Measurements from ENCODE around the gene TMCO4.
"Not testable (repeated sequence)": the region's sequence is repeated elsewhere in the genome, so short reads cannot be mapped to it uniquely, and the experiment has no call there.

TMCO4 gene

DNA sequence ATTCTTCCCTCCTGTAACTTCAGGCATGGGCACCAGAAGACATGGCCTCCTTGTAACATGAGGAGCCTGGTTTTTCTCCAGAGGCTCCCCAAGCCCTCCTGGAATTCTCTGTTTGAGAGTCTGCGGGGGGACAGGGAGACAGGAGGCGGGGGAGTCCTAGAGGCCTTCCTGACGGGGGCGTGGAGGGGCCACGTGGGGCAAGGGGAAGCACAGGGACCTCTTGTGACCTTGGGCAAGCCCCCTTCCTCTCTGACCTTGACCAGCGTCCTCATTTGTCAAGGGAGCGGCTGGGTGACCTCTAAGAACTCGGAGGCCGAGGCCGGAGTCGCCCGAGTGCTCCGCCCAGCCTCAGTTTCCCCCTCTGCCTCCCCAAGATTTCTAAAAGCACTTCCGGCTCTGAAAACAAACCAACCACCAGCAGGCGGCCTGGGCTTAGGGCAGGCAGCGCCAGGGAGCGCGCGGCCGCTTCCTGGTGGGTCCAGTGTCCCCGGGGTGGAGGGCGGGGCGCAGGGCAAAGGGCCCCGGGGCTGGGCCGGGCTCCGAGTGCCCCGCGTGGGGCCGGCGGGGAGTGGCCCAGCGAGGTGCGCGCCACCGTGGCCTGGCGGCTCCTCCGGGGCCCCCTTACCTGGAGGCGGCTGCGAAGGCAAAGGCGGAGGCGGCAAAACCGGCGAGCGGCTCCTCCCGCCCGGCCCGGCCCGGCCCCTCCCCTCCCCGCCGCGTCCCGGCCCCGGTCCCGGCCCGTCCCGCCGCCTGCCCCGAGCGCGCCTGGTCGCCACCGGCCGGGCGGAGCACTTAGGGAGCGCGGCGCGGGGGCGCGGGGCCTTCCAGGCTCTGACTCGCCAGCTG is at the start of gene TMCO4:
Gene TMCO4, minus strand, starts transcription at position 687 of the 846 bp plus-strand sequence. CDS start 19,158 bp downstream, outside the sequence.
- TF ChIP-seq, protein P1, sequence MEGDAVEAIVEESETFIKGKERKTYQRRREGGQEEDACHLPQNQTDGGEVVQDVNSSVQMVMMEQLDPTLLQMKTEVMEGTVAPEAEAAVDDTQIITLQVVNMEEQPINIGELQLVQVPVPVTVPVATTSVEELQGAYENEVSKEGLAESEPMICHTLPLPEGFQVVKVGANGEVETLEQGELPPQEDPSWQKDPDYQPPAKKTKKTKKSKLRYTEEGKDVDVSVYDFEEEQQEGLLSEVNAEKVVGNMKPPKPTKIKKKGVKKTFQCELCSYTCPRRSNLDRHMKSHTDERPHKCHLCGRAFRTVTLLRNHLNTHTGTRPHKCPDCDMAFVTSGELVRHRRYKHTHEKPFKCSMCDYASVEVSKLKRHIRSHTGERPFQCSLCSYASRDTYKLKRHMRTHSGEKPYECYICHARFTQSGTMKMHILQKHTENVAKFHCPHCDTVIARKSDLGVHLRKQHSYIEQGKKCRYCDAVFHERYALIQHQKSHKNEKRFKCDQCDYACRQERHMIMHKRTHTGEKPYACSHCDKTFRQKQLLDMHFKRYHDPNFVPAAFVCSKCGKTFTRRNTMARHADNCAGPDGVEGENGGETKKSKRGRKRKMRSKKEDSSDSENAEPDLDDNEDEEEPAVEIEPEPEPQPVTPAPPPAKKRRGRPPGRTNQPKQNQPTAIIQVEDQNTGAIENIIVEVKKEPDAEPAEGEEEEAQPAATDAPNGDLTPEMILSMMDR (IDR thresholded peaks at IDR 0.05; ENCODE audit: insufficient read depth, low read depth, low read length, missing control alignments) = peak; percentile 26
- H3K4me3 ChIP-seq (ENCODE audit: low read depth, low read length) = peak within 1 kb of the TSS; percentile 68
- peak; percentile 83 for DNase-seq (ENCODE audit: low read depth)

DNA sequence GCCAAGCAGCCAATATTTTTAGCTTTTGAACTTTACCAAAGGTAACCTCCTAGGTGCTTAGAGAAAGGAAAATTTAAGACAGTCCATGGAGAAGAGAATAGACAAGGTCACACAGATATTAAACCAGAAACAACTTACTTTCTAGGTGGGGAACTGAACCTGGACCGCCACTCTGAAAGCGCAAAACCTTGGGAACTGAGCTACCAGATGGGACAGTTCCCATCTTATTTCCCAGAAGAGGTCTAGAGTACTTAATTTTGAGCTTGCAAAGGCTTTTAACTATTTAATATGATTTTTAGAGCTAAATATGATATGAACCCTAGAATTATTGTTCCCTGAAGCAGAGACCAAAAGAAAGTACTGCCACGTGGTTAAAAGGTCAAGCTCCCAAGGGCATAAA is 49.6 kb upstream of the TMCO4 start:
- H3K4me3 ChIP-seq (ENCODE audit: low read depth, low read length); DNase-seq (ENCODE audit: low read depth): not testable (repeated sequence)

DNA sequence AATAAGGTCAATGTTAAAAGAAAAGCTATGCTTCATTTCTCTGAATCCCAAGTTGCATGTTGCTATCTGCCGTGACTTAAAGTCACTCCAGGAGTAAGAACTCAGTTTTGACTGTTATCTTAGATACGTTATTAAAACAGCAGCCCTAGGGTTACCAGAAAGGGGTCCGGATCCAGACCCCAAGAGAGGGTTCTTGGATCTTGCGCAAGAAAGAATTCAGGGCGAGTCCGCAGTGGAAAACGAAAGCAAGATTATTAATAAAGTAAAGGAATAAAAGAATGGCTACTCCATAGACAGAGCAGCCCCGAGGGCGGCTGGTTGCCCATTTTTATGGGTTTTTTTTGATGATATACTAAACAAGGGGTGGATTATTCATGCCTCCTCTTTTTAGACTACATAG is 47.6 kb upstream of the TMCO4 start:
- H3K4me3 ChIP-seq (ENCODE audit: low read depth, low read length); DNase-seq (ENCODE audit: low read depth): not testable (repeated sequence)

DNA sequence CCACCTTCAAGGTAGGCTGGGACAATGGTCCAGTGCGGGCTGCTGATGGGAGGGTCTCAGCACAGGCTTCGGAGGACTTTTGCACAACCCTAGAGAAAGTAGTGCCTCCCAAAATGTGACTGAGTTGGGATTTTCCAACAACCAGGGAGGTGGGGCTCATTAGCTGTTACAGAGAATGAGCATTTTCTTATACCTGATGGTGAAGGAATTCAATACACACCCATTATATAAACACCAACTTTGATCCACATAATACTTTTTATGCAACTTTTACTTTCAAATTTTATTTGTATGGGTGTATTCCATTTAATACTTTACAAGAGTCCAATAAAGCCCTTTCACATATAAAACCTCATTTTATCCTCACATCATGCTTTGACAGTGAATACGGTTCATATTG is 46.6 kb upstream of the TMCO4 start:
- no peak for DNase-seq (ENCODE audit: low read depth)
- no peak overlapping the region for H3K4me3 ChIP-seq (ENCODE audit: low read depth, low read length)
- TF ChIP-seq, protein P1 (IDR thresholded peaks at IDR 0.05; ENCODE audit: insufficient read depth, low read depth, low read length, missing control alignments) = no peak

DNA sequence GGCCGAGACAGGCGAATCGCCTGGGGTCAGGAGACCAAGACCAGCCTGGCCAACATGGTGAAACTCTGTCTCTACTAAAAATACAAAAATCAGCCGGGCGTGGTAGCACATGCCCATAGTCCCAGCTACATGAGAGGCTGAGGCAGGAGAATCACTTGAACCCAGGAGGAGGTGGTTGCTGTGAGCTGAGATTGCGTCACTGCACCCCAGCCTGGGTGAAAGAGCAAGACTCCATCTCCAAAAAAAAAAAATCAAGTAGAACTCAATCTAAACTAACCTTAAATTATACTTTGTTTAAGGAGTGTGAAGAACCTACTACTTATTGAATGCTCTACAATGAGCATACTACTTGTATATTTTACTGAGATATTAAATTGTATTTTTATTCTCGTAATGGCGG is 45.8 kb upstream of the TMCO4 start:
- DNase-seq (ENCODE audit: low read depth) = no peak
- no peak overlapping the region for H3K4me3 ChIP-seq (ENCODE audit: low read depth, low read length)
- TF ChIP-seq, protein P1 (IDR thresholded peaks at IDR 0.05; ENCODE audit: insufficient read depth, low read depth, low read length, missing control alignments) = no peak

DNA sequence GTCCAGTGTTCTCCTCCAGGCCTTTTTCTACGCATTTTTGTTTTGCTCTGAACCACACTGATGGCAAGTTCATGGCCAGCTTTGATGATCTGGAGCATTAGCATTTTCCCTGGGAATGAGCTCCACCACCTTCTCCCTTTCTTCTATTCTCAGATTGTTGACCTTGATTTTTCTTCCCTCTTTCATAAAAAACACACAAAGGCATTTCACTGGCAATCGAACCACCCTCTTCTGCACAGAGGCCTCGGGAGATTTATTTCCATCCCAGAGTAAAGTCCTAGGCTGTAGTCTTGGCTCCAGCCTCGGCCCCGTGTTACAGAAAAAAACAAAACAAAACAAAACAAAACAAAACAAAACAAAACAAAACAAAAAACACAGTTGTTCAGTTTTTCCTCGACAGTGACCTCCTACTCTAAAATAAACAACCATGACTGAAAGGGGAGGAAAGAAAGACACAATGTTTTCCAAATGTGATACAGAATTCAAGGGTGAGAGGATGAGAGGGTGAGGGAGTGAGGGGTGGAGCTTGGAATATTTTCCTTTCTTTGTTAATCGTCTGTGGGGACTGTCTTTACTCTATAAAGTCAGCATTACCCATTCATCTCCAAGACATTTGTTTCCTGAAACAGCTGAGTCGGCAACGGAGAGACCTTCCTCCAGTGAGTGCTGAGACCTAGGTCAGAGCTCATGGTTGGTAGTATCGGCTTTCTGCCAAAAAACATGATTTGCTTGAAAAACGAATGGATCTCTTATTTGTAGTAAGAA is 45.2 kb upstream of the TMCO4 start:
- DNase-seq (ENCODE audit: low read depth) = no peak
- no peak overlapping the region for H3K4me3 ChIP-seq (ENCODE audit: low read depth, low read length)
- TF ChIP-seq, protein P1 (IDR thresholded peaks at IDR 0.05; ENCODE audit: insufficient read depth, low read depth, low read length, missing control alignments) = no peak

DNA sequence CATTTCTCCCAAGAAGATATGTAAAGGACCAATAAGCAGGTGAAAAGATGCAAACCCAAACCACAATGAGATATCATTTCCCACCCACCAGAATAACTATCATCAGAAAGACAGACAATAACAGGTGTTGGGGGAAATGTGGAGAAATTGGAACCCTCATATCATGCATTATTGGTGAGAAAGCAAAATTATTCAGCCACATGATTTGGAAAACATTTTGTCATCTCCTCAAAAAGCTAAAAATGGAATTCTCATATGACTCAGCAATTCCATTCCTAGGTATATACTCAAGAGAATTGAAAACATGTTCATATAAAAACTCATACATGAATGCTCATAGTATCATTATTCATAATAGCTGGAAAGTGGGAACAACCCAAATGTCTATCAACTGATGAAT is 40.5 kb upstream of the TMCO4 start:
- TF ChIP-seq, protein P1 (IDR thresholded peaks at IDR 0.05; ENCODE audit: insufficient read depth, low read depth, low read length, missing control alignments) = no peak
- no peak overlapping the region for H3K4me3 ChIP-seq (ENCODE audit: low read depth, low read length)
- DNase-seq (ENCODE audit: low read depth) = no peak

All from GM12865 (cell line).